ENCODE results near the gene AFF3. TPM values are rescaled to one million over a fixed set of nuclear protein-coding genes. Genes with fewer than 3 reads are reported as not detected.
"Not testable (repeated sequence)": the region's sequence is repeated elsewhere in the genome, so short reads cannot be mapped to it uniquely, and the experiment has no call there.

AFF3 gene
- total RNA-seq, 2 experiments from 2014 or later = 0.09 to 0.55 TPM

DNA sequence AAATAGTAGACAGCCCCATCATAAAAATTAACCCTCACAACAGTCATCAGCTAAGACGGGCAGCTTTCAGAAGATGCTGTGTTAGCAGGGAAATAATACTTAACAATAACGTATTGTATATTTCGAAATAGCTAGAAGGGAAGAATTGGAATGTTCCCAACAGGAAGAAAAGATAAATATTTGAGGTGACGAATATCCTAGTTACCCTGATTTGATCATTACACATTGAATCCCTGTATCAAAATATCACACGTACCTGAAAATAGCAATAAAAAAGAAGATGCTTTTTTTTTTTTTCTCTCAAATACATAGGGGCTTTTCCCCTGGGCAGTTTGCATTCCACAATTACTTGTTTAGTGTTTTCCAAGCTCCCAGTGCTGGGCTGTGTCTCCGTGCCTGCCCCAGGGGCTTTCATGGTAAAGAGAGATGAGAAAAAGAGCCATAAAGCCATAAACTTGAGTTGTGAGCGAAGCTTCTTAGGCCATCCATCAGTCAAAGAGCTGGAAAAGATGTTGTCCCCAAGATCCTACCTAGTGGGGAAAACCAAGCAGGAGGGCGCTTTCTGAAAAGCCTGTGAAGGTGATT lies 469.5 kb downstream of the AFF3 start:
- Mint-ChIP-seq H3K27ac (no peak overlapping the region), H3K36me3 (no peaks in the 10 kb centered on the region), H3K9me3 (ENCODE audit: low read depth) (no peaks in the 10 kb centered on the region), H3K4me3 (no peak overlapping the region), H3K4me1 (no peaks in the 10 kb centered on the region), H3K27me3 (no peaks in the 10 kb centered on the region)
- ATAC-seq (no peak), DNase-seq (no peak)
- CTCF ChIA-PET = no interaction called here

DNA sequence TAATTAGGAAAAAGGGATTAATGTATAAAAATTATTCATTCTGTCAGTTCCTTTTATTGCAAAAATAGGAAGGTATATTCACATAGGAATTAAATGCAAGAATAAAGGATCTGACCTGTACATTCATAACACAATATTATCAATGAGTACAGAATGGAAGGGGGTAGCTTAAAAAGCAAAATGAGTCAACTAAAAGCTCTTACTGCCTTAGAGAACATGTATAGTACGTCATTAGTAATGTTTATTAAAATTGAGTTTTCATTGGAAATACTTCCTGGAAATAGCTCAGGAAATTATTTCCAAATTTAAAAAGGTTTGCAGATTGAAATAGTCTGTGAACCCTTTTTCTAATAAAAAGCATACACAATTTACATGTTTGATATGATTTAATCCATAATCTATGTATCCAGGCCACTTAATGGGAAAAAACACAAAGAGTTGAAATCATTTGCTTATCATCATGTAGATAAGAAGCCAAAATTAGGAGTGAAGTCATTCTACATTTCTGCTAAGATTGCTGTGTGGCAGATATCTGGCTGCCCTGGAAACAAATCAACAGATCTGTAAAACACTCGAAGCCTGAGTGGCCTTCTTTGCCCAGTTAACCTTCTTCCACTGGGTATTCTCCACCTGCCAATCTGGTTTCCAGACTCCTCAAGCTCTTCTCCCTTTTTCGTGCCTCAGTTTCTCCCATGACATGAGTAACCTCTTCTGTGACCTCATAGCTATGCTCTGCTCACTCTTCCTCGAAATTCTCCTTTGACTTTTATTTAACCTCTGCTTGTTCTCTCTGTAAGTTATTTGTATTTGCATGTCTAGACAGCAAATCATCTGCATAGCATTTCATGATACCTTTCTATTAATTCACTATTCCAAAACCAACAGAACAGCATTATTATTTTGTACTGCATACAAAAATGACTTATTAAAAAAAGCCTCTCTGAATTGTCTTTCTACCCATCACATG lies 471.3 kb downstream of the AFF3 start:
- peaks cover 6% of the 10 kb centered on the region for H3K27me3 Mint-ChIP-seq
- no peak overlapping the region for H3K4me3 Mint-ChIP-seq
- DNase-seq (no peak), ATAC-seq (no peak)
- no peaks in the 10 kb centered on the region for H3K9me3 Mint-ChIP-seq (ENCODE audit: low read depth)
- CTCF ChIA-PET = no interaction called here
- H3K4me1 Mint-ChIP-seq = no peaks in the 10 kb centered on the region
- H3K27ac Mint-ChIP-seq = no peak overlapping the region
- no peaks in the 10 kb centered on the region for H3K36me3 Mint-ChIP-seq

DNA sequence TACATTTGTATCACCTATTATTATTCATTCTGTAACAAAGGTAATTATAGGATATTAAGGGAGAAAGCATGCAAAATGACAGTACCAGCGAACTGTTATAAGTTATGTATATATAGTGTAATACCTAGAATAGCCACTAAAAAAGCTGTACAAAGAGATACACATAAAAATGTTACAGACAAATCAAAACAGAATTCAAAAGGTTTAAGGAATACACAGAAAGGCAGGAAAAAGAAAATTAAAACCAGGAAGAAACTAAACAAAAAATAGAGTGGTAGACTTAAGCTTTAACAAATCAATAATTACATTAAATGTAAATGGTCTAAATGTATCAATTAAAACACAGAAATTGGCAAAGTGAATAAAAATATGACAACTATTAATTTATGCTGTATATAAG lies 476.1 kb downstream of the AFF3 start:
- ATAC-seq (no peak), DNase-seq (no peak)
- H3K4me1 Mint-ChIP-seq = no peaks in the 10 kb centered on the region
- H3K27ac Mint-ChIP-seq = no peak overlapping the region
- no peak overlapping the region for H3K4me3 Mint-ChIP-seq
- CTCF ChIA-PET = no interaction called here
- no peaks in the 10 kb centered on the region for H3K36me3 Mint-ChIP-seq
- peaks cover 8% of the 10 kb centered on the region for H3K27me3 Mint-ChIP-seq
- H3K9me3 Mint-ChIP-seq (ENCODE audit: low read depth) = no peaks in the 10 kb centered on the region

DNA sequence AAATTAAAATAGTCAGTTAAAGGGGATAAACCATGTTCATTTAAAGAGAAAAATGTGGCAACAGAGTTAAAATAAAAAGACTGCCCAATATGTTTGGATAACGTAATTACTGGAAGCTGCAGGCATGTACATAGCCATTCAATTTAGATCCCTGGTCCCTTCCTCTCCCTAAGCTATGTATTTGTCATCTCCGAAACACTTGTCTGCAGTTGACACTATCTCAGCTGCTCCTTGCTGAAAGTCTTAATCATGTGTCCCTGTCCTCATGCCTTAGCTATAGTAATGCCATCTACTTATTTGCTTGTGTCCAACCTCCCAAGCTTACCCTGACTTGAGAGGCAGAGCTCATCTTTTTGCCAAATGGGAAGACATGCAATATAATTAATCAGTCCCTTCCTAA lies 478.7 kb downstream of the AFF3 start:
- H3K36me3 Mint-ChIP-seq = no peaks in the 10 kb centered on the region
- H3K27ac Mint-ChIP-seq = no peak overlapping the region
- H3K4me1 Mint-ChIP-seq = no peaks in the 10 kb centered on the region
- peaks cover 8% of the 10 kb centered on the region for H3K27me3 Mint-ChIP-seq
- ATAC-seq (no peak), DNase-seq (no peak)
- no peaks in the 10 kb centered on the region for H3K9me3 Mint-ChIP-seq (ENCODE audit: low read depth)
- H3K4me3 Mint-ChIP-seq = no peak overlapping the region
- CTCF ChIA-PET = no interaction called here

DNA sequence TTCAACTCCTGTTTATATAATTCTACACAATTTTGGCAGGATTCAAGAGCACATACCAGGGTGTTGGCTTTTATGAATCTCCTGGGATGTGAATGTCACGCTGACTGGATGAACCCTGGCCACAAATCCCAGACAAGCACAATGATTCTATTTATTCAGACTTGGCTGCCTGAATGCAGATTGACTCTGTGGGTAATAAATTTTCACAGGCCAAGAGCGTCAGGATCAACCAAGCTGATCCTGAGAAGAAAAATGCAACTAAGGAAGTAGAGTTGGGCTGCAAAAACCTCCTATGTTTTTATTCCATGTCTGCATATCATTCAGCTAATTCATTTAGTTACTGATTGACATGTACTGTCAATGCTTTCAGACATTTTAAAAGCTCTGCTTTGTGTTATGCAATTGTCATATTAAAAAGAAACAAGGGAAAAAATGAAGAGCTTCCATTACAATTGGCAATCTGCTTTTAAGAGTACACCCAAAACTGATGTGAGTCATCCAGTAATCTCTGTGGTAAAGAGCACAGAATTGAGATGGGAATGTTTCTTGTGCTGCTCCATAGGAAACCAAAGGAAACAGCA lies 479.5 kb downstream of the AFF3 start:
- Mint-ChIP-seq H3K9me3 (ENCODE audit: low read depth) (no peaks in the 10 kb centered on the region), H3K27me3 (peaks cover 8% of the 10 kb centered on the region), H3K4me1 (no peaks in the 10 kb centered on the region), H3K36me3 (no peaks in the 10 kb centered on the region), H3K4me3 (no peak overlapping the region), H3K27ac (no peak overlapping the region)
- ATAC-seq (no peak), DNase-seq (no peak)
- CTCF ChIA-PET = no interaction called here

DNA sequence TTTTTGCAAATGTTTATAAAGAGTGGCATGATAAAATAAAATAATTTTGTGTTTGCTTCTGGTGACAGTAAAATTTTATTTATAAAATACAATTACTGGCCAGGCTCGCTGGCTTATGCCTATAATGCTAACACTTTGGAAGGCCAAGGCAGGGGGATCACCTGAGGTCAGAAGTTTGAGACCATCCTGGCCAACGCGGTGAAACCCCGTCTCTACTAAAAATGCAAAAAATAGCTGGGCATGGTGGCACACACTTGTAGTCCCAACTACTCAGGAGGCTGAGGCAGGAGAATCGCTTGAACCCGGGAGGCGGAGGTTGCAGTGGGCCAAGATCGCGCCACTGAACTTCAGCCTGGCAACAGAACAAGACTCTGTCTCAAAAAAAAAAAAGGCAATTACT lies 480.6 kb downstream of the AFF3 start:
- H3K36me3 Mint-ChIP-seq; ATAC-seq; H3K9me3 Mint-ChIP-seq (ENCODE audit: low read depth); H3K27me3 Mint-ChIP-seq; CTCF ChIA-PET; H3K4me1 Mint-ChIP-seq; H3K27ac Mint-ChIP-seq; DNase-seq; H3K4me3 Mint-ChIP-seq: not testable (repeated sequence)

DNA sequence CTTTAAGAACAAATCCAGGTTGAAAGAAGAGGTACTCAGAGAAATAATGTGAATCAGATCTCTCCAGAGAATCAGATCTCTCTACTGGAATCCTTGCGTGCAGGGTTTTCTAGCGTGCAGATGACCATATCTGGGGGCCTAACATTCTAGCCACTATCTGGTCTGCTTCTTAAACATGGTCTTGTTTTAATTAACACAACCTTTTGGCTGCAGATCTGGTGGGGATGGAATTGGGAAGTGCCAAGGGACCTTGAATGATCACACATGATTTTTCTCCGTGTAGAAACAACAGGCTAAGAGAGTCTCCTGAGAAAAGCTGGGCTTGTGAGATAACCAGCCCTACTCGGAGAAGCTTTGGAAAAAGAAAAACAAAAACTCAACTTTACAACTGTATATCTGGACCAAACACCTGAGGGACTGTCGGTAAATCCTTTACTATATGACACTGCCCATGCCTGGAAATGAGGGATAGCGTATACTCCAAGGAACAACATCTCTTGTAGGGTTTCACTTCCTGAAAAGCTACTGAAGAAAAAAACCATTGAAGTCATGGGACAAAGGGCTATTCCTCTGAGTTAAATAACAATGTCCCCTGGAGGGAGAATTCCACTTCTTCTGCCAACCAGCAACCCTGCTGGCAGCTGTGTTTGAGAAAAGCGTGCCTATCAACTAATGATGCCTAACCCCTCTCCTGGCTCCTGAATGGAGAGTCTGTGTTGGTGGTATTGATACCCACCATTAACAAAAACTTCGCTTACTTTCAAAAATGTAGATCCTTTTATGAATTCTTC lies 481.6 kb downstream of the AFF3 start:
- ATAC-seq = no peak
- Mint-ChIP-seq H3K36me3 (no peaks in the 10 kb centered on the region), H3K27ac (no peak overlapping the region), H3K27me3 (peaks cover 3% of the 10 kb centered on the region), H3K4me3 (no peak overlapping the region), H3K4me1 (no peaks in the 10 kb centered on the region), H3K9me3 (ENCODE audit: low read depth) (no peaks in the 10 kb centered on the region)
- no peak for DNase-seq
- CTCF ChIA-PET = no interaction called here

DNA sequence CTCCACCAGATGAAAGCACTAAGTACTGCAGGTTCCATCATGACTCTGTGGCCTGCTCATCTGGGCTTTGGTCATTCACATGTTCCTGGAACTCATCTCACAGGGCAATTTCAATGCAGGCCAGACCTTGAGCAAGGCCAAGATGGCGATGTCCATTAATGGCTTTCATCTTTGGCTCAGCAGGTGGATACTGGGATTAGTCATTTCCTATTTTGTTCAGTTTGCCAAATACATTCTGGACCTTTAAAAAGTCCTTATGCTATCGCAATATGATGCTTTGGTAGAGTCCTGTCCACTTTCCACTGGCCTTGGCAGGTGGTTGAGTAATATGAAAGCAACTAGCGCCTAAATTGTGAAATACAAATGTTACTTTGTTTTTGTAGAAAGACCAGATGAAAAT lies 482.5 kb downstream of the AFF3 start:
- no peaks in the 10 kb centered on the region for H3K9me3 Mint-ChIP-seq (ENCODE audit: low read depth)
- no peak overlapping the region for H3K27ac Mint-ChIP-seq
- ATAC-seq = no peak
- DNase-seq = no peak
- no peaks in the 10 kb centered on the region for H3K4me1 Mint-ChIP-seq
- CTCF ChIA-PET = no interaction called here
- peaks cover 3% of the 10 kb centered on the region for H3K27me3 Mint-ChIP-seq
- no peaks in the 10 kb centered on the region for H3K36me3 Mint-ChIP-seq
- H3K4me3 Mint-ChIP-seq = no peak overlapping the region

DNA sequence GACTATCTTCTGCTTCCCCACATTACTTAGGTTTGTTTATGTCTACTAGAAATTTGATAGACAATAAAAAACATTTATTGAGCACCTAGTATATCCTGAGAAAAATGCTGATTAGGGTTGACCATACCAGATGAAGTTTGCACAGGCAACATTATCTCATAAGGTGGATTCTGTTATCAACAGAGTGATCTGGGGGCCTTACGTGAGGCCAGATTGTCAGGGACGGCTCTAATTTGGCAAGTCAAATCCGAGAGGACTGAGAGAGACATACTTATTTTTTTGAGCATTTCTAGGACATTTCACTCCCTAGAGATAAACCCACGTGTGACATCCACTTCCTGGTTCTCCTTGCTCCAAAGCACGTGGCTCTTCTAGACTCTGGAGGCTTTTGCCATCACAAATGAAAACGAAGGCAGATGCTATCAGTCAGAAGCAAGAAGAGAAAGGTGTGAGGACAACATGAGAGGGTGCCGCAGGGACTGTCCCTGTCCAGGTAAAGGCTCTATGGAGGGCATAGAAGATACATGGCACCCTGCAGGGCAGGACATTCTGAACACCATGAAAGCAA lies 484.6 kb downstream of the AFF3 start:
- no peaks in the 10 kb centered on the region for H3K9me3 Mint-ChIP-seq (ENCODE audit: low read depth)
- ATAC-seq (no peak), DNase-seq (no peak)
- CTCF ChIA-PET = no interaction called here
- no peaks in the 10 kb centered on the region for H3K27me3 Mint-ChIP-seq
- H3K4me1 Mint-ChIP-seq = no peaks in the 10 kb centered on the region
- no peaks in the 10 kb centered on the region for H3K36me3 Mint-ChIP-seq
- H3K27ac Mint-ChIP-seq = no peak overlapping the region
- H3K4me3 Mint-ChIP-seq = no peak overlapping the region

DNA sequence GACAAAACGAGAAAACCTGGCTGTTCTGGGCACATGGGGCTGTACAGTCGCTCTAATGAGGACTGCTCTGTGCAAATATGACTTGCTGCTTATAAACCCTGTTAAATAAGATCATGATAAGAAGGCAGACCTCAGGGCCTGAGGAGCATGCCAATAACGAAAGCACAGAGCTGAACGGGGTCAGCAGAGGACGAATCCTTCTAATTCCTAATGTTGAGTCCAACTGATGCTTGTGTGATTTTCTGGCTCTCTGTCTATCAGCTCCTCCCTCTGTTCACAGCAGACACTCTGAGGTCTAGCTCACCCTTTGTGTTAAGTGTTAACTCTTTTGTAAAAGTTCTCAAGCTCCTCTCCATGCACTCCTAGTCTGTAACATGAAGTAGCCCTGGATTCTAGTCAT lies 485.4 kb downstream of the AFF3 start:
- Mint-ChIP-seq H3K36me3 (no peaks in the 10 kb centered on the region), H3K27me3 (no peaks in the 10 kb centered on the region), H3K9me3 (ENCODE audit: low read depth) (no peaks in the 10 kb centered on the region), H3K4me1 (no peaks in the 10 kb centered on the region), H3K27ac (no peak overlapping the region), H3K4me3 (no peak overlapping the region)
- ATAC-seq (no peak), DNase-seq (no peak)
- CTCF ChIA-PET = no interaction called here

DNA sequence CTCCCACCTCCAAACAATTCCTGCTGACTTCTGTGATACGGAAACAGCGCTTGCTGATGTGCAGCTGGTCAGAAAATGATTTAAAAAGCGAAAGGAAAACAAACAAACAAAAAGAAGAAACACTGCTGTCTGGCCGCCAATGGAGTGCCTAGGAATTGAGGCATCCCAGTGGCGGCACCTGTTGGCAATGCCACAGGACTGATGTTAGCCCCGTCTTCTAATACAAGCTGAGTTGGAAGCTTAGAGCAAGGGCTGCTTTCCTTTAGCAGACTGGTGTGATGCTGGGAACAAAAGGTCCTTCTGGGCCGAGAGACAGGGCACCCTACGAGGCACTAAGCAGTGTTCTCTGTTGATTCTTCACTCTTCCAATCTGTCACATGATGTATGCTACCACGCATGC lies 489.0 kb downstream of the AFF3 start:
- DNase-seq = no peak
- H3K9me3 Mint-ChIP-seq (ENCODE audit: low read depth) = no peaks in the 10 kb centered on the region
- H3K27me3 Mint-ChIP-seq = peaks cover 3% of the 10 kb centered on the region
- CTCF ChIA-PET = no interaction called here
- H3K4me1 Mint-ChIP-seq = no peaks in the 10 kb centered on the region
- H3K36me3 Mint-ChIP-seq = no peaks in the 10 kb centered on the region
- no peak overlapping the region for H3K4me3 Mint-ChIP-seq
- no peak overlapping the region for H3K27ac Mint-ChIP-seq
- ATAC-seq = no peak

DNA sequence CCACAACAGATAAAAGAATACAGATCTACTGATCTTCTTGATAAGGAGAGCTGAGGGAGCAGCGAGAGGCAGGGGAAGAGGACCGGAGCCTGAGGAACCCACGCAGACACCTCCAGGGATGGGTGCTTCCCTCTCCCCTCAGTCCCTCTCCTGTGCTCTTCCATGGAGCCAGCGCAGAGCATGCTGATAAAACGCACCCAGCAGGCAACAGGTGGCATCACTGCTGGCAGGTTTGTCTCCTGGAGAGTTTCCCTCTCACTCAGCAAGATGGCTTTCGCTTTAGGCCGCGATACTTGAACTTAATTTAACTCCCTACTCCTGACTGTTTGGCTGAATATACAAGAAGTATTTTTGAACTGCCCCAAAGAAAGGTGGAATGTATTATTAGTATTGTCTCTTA lies 489.5 kb downstream of the AFF3 start:
- CTCF ChIA-PET = no interaction called here
- H3K36me3 Mint-ChIP-seq = no peaks in the 10 kb centered on the region
- H3K27ac Mint-ChIP-seq = no peak overlapping the region
- peaks cover 5% of the 10 kb centered on the region for H3K27me3 Mint-ChIP-seq
- H3K4me1 Mint-ChIP-seq = no peaks in the 10 kb centered on the region
- H3K9me3 Mint-ChIP-seq (ENCODE audit: low read depth) = no peaks in the 10 kb centered on the region
- ATAC-seq (no peak), DNase-seq (no peak)
- no peak overlapping the region for H3K4me3 Mint-ChIP-seq

DNA sequence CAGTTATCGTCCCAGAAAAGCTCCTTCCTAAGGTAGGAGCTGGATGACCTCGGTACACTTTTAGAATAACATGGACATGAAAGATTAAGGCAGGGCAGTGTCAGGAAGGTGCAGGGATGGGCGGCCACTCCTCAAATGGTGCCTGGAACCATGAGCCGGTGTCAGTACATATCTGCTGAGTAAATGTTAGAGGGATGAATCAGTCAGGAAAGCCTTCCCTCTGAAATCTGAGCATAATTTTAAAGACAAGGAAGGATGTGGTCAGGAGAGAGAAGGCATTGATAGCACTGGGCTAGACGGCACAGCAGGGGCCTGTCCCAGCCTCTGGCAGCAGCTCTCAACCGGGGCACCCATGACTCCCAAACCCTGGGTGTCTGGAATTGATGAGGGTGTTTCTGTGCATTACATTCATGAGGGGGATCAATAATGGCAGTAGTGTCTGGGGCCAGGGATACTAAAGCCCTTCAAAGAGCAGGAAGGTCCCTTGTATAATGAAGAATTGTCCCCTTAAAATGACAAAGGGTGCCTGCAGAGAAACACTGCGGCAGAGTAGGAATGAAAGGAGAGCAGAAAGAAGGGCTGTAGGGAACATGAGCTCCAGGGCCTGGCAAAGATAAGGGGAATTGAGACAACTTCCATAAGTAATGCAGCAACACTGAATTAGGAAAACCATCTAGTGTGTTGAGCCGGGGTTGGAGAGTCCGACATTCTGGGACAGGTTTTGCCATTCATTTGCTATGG lies 490.3 kb downstream of the AFF3 start:
- DNase-seq (no peak), ATAC-seq (no peak)
- Mint-ChIP-seq H3K27me3 (peaks cover 5% of the 10 kb centered on the region), H3K4me3 (no peak overlapping the region), H3K27ac (no peak overlapping the region), H3K36me3 (no peaks in the 10 kb centered on the region), H3K4me1 (no peaks in the 10 kb centered on the region), H3K9me3 (ENCODE audit: low read depth) (no peaks in the 10 kb centered on the region)
- CTCF ChIA-PET = interaction anchor here (0.6 kb wide), 1 partner anchor 119 kb away, joined by 3 read pairs; no protein-coding TSS in a partner anchor
